HL-60 (cell line): ENCODE measurements around the gene RDH5.

Experiments used
- DNase-seq, 2 experiments: peaks; one replicate each; pipeline ENCODE4 v3.0.0-alpha.2; 2010 to 2020; ENCODE audit warnings: low read depth in 1 of 2, low spot score in 1 of 2
- H3K27ac ChIP-seq: fragments of 250-450 bp; sonication (Bioruptor Pico); replicated peaks from 2 replicates; pipeline ENCODE4 v1.5.1; 2020; ENCODE audit warnings: mild to moderate bottlenecking, moderate library complexity
- H3K27me3 ChIP-seq: fragments of 250-450 bp; sonication (Bioruptor Pico); 2 replicates; pipeline ENCODE4 v1.5.1; 2021; ENCODE audit warnings: mild to moderate bottlenecking, moderate library complexity; ENCODE audit not compliant: insufficient read depth, poor library complexity, severe bottlenecking
- H3K4me3 ChIP-seq: replicated peaks from 2 replicates; pipeline ENCODE4 v1.5.1; 2011; ENCODE audit warnings: mild to moderate bottlenecking, control low read depth, low read length; ENCODE audit not compliant: insufficient read depth
- GABPA ChIP-seq: IDR thresholded peaks from 2 replicates; pipeline ENCODE4 v1.6.1; 2012; ENCODE audit warnings: low read depth
- POLR2AphosphoS5 ChIP-seq: IDR thresholded peaks from 2 replicates; pipeline ENCODE4 v1.6.1; 2012; ENCODE audit warnings: low read depth
- SPI1 ChIP-seq: IDR thresholded peaks from 2 replicates; pipeline ENCODE4 v1.6.1; 2012; ENCODE audit warnings: low read depth, mild to moderate bottlenecking, borderline replicate concordance
- TF ChIP-seq, protein P1 (sequence below): IDR thresholded peaks from 2 replicates; pipeline ENCODE4 v1.6.1; 2012; ENCODE audit warnings: low read depth; ENCODE audit not compliant: insufficient replicate concordance
- TF ChIP-seq, protein P2 (sequence below): IDR thresholded peaks from one replicate; pipeline ENCODE4 v1.5.1; 2011; ENCODE audit warnings: low read length, control low read depth, inconsistent platforms; ENCODE audit not compliant: insufficient read depth

RDH5 gene

DNA sequence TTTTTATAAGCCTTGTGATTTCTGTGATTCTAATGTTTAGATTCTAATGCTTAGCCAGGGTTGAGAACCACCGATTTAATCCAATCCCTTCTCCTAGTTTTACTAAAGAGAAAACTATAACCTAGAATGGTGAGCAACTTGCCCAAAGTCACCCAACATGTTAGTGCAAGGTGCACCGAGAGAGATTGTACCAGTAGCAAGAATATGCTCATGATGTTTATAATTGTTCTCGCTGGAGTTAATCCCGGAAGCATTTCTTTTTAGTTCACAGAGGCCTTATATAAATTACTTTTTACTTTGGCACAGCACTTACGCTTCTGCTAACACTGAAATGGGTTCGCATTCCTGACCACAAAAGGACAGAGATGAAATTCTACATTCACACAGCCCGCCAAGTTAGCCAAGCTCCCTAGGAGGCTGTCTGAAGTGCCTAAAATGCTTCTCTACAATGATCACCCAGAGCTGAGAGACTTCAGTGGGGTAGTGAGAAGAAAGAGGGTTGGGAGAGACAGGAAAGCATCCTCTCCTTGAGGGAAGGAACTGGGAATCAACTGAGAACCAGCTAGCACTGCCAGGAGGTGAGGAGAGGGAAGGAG is 4.9 kb upstream of the RDH5 start:
- no peak for DNase-seq
- H3K27me3 ChIP-seq, result no peaks in the 10 kb centered on the region
- peak overlapping the region; percentile 97 for H3K27ac ChIP-seq
- TF ChIP-seq GABPA (no peak), SPI1 (no peak), POLR2AphosphoS5 (no peak)
- TF ChIP-seq, protein P1, sequence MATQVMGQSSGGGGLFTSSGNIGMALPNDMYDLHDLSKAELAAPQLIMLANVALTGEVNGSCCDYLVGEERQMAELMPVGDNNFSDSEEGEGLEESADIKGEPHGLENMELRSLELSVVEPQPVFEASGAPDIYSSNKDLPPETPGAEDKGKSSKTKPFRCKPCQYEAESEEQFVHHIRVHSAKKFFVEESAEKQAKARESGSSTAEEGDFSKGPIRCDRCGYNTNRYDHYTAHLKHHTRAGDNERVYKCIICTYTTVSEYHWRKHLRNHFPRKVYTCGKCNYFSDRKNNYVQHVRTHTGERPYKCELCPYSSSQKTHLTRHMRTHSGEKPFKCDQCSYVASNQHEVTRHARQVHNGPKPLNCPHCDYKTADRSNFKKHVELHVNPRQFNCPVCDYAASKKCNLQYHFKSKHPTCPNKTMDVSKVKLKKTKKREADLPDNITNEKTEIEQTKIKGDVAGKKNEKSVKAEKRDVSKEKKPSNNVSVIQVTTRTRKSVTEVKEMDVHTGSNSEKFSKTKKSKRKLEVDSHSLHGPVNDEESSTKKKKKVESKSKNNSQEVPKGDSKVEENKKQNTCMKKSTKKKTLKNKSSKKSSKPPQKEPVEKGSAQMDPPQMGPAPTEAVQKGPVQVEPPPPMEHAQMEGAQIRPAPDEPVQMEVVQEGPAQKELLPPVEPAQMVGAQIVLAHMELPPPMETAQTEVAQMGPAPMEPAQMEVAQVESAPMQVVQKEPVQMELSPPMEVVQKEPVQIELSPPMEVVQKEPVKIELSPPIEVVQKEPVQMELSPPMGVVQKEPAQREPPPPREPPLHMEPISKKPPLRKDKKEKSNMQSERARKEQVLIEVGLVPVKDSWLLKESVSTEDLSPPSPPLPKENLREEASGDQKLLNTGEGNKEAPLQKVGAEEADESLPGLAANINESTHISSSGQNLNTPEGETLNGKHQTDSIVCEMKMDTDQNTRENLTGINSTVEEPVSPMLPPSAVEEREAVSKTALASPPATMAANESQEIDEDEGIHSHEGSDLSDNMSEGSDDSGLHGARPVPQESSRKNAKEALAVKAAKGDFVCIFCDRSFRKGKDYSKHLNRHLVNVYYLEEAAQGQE, result no peak
- TF ChIP-seq, protein P2, sequence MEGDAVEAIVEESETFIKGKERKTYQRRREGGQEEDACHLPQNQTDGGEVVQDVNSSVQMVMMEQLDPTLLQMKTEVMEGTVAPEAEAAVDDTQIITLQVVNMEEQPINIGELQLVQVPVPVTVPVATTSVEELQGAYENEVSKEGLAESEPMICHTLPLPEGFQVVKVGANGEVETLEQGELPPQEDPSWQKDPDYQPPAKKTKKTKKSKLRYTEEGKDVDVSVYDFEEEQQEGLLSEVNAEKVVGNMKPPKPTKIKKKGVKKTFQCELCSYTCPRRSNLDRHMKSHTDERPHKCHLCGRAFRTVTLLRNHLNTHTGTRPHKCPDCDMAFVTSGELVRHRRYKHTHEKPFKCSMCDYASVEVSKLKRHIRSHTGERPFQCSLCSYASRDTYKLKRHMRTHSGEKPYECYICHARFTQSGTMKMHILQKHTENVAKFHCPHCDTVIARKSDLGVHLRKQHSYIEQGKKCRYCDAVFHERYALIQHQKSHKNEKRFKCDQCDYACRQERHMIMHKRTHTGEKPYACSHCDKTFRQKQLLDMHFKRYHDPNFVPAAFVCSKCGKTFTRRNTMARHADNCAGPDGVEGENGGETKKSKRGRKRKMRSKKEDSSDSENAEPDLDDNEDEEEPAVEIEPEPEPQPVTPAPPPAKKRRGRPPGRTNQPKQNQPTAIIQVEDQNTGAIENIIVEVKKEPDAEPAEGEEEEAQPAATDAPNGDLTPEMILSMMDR, result no peak
- H3K4me3 ChIP-seq, result peak overlapping the region; percentile 82

DNA sequence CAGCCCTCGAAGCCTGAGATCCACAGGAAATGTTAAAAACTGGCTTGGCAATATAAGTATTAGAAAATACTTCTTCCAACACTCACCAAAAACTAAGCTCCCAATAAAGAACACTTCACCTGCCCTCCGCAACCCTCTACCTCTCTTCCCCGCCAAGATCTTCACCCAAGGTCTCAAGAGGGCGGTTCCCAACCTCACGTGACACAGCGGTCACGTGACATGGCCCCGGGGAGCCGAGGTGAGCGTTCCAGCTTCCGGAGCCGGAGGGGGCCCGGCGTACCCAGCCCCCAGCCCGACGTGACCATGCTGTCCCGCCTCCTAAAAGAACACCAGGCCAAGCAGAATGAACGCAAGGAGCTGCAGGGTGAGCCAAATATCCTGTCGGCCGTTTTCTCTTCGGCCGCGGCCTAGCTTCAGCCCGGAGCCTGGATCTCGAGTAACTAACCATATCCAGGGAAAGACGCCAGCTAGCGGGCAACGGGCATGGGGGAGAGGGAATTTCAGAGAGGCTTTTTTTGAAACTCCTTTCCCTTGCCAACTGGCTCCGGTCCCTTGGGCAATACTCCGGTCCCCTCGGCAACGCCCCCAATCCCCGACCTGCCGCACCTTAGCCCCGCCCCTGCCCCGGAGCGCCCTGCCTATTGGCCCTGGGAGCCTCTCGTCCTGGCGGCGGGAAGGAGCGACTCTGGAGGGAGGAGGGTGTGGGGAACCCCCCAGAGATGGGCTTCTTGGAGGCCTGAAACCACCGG is 4.2 kb upstream of the RDH5 start, which contains the start of gene BLOC1S1:
BLOC1S1 (plus strand) TSS at position 214 of the 749 bp plus-strand sequence; CDS start at position 220, 6 bp downstream.
- Histone ChIP-seq H3K4me3 (peak within 1 kb of the TSS; percentile 82), H3K27me3 (no peaks in the 10 kb centered on the region), H3K27ac (peak within 1 kb of the TSS; percentile 97)
- peak; percentile 93 for DNase-seq
- TF ChIP-seq, protein P1, result no peak
- TF ChIP-seq SPI1 (no peak), GABPA (no peak), POLR2AphosphoS5 (peak; percentile 69; the same call in 1 of the 2 replicates)
- TF ChIP-seq, protein P2, result no peak

DNA sequence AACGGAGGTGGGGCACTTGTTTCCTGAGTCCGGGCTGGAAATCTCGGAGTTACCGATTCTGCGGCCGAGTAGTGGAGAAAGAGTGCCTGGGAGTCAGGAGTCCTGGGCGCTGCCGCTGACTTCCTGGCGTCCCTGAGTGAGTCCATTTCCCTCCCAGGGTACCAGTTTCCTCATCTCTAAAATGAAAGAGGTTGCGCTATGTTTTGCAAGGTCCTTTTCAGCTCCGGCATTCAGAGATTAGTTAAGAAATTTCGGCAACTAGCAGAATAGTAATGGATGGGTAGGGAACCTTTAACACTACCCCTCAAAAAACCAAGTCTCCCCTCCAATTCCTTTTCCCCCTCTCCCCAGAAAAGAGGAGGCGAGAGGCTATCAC is 3.6 kb upstream of the RDH5 start:
- DNase-seq, result no peak
- H3K27me3 ChIP-seq, result no peaks in the 10 kb centered on the region
- peak overlapping the region; percentile 97 for H3K27ac ChIP-seq
- peak; percentile 40; the same call in 1 of the 2 replicates for TF ChIP-seq SPI1
- no peak for TF ChIP-seq POLR2AphosphoS5
- TF ChIP-seq, protein P1, result no peak
- TF ChIP-seq, protein P2, result no peak
- no peak for TF ChIP-seq GABPA
- H3K4me3 ChIP-seq, result peak overlapping the region; percentile 82
